Astrocyte of the cerebellum (primary cell): Measurements from ENCODE around the gene SOX18.

Experiments used
- DNase-seq: peaks from one replicate; pipeline ENCODE4 v3.0.0-alpha.2; 2011; ENCODE audit warnings: low read depth
- H3K4me3 ChIP-seq: 2 replicates; pipeline ENCODE4 v1.5.1; 2011; ENCODE audit warnings: mild to moderate bottlenecking, low read depth, low read length, moderate library complexity
- CTCF ChIP-seq: IDR thresholded peaks from 2 replicates; pipeline ENCODE4 v1.5.1; 2012; ENCODE audit warnings: low read length, low read depth, moderate library complexity, mild to moderate bottlenecking; ENCODE audit errors: missing control alignments
- in situ Hi-C: cut with HindIII; loops from 2 replicates; pipeline ENCODE4 v1.10.0; 2017; ENCODE audit warnings: low sequenced_read_pairs

The SOX18 gene

GRCh38 chr20:64035933-64036345 is 13.5 kb downstream of the SOX18 start, which contains the start of gene C20orf204:
Gene C20orf204, plus strand, starts transcription at chr20:64036182. Its CDS starts 142 bp downstream, at chr20:64036324.
- in situ Hi-C loops = no loop called here
- no peak within 1 kb of the TSS for H3K4me3 ChIP-seq
- no peak for TF ChIP-seq CTCF
- DNase-seq = no peak

GRCh38 chr20:64035066-64035932 is 14.1 kb downstream of the SOX18 start:
- TF ChIP-seq CTCF = no peak
- DNase-seq = no peak
- H3K4me3 ChIP-seq = no peak overlapping the region
- in situ Hi-C loops = no loop called here

- in situ Hi-C loops = no loop called here
- no peak for DNase-seq
- H3K4me3 ChIP-seq = no peak overlapping the region
- no peak for TF ChIP-seq CTCF
Observed at GRCh38 chr20:64033981-64034493, 15.4 kb downstream of the SOX18 start.

GRCh38 chr20:64032706-64033624 is 16.5 kb downstream of the SOX18 start:
- no peak for DNase-seq
- in situ Hi-C loops = no loop called here
- no peak overlapping the region for H3K4me3 ChIP-seq
- no peak for TF ChIP-seq CTCF

- H3K4me3 ChIP-seq = no peak overlapping the region
- DNase-seq = no peak
- no peak for TF ChIP-seq CTCF
- in situ Hi-C loops = no loop called here
Observed at GRCh38 chr20:64031822-64032314, 17.6 kb downstream of the SOX18 start.
